Thyroid gland (tissue), 4 donors: ENCODE results near the gene SCARB1. TPM values are rescaled to one million over a fixed set of nuclear protein-coding genes. Genes with fewer than 3 reads are reported as not detected.

ENCODE experiments used
- DNase-seq, 2 donors: peaks; one replicate each; pipeline ENCODE4 v3.0.0-alpha.2; 2019
- H3K27ac ChIP-seq, 3 donors: fragments of 200-600 bp; sonication (generic); 1 replicate in 2 of 3; 2 replicates in 1 of 3; pipeline ENCODE4 v1.5.1; 2016 to 2019; ENCODE audit warnings: mild to moderate bottlenecking in 1 of 3, moderate library complexity in 1 of 3
- H3K27me3 ChIP-seq: fragments of 200-600 bp; sonication (generic); one replicate; pipeline ENCODE4 v1.5.1; 2019
- H3K36me3 ChIP-seq, 2 donors: fragments of 200-600 bp; sonication (generic); one replicate each; pipeline ENCODE4 v1.5.1; 2016 to 2019
- H3K4me1 ChIP-seq, 2 donors: fragments of 200-600 bp; sonication (generic); one replicate each; pipeline ENCODE4 v1.5.1; 2017 to 2019
- H3K4me3 ChIP-seq, 3 donors: fragments of 200-600 bp; sonication (generic); replicated peaks in 1 of 3; 1 replicate in 2 of 3; 2 replicates in 1 of 3; pipeline ENCODE4 v1.5.1; 2016; ENCODE audit warnings: mild to moderate bottlenecking in 1 of 3
- H3K9me3 ChIP-seq: fragments of 200-600 bp; sonication (generic); one replicate; pipeline ENCODE4 v1.5.1; 2017
- POLR2A ChIP-seq, 2 donors: fragments of 450-650 bp; IDR thresholded peaks; one replicate each; pipeline ENCODE4 v1.6.1; 2017; ENCODE audit warnings: antibody characterized with exemption in 2 of 2, mild to moderate bottlenecking in 2 of 2, moderate library complexity in 1 of 2
- WGBS, 2 donors: methylation state at CpG; one replicate each; pipeline ENCODE4 v1.1.5; 2017; 5-methylcytosine and 5-hydroxymethylcytosine counted together
- intact Hi-C: fragments of 100-400 bp; cut with DNase I; formaldehyde crosslinking; loops from one replicate; pipeline ENCODE4 v1.15.1; 2023
- total RNA-seq, 4 donors: library from RNA; depleted of rRNA; stranded (reverse); fragments of >200 nt; gene quantifications; one replicate each; pipeline ENCODE4 v1.2.3, GENCODE V29; 2016
- TF ChIP-seq, protein P1 (sequence below), 6 experiments: fragments of 200-600 bp in 3 of 6; fragments of 450-650 bp in 3 of 6; sonication (generic) in 3 of 6; IDR thresholded peaks; one replicate each; pipeline ENCODE4 v1.5.1; 2016 to 2019; ENCODE audit warnings: antibody characterized with exemption in 6 of 6, mild to moderate bottlenecking in 2 of 6, inconsistent platforms in 1 of 6, moderate library complexity in 1 of 6

The SCARB1 gene
- total RNA-seq, 4 donors from 2014 or later = 10.9 to 16.0 (median 15.4) TPM

DNA sequence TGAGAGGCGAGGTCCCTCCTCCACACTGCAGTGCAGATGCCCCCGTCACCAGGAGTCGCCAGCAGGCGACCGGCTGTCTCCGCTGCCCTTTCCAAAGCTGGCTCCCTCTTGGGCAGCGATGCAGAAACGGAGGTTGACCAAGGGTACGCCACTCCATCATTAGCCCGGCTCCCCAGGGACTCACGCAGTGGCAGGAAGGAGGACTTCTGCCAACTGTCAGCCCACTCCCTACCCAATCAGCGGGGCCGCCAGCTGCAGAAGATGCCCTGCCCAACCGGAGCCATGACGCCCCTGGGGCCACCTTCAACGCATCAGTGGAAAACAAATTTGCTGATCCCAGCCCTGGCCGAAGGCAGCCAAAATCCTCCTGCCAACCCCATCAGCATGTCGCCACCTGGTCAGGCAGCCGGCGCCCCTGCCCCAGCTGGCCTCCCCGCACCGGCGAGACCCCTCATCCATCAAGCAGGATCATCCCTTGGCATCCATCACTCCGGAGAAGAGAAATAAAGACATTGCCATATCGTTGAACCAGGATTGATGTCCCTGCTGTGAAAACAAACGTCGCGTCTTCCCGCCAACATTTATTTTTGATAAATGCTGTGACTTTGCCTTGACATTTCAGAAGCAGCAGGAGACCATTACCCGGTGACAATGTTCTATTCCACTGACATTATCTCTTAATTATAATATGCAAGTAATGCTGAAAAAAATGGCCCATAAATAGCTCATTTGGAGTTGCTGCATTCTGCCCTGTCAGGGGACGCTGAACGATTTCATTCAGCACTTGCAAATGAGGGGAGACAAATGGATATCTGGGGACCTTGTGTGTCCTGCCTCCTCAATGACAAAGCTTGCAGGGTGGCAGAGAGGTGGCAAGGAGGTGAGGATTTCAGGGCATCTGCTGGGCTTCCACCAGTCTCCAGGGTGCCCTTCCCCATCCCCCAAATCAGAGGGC, 105.1 kb downstream of the SCARB1 start:
- Histone ChIP-seq H3K4me1 (peaks cover 12 to 20% of the 10 kb centered on the region in 2 donors), H3K36me3 (no peaks in the 10 kb centered on the region), H3K9me3 (no peaks in the 10 kb centered on the region), H3K27ac (no peak overlapping the region), H3K4me3 (no peak overlapping the region), H3K27me3 (no peaks in the 10 kb centered on the region)
- TF ChIP-seq, protein P1, sequence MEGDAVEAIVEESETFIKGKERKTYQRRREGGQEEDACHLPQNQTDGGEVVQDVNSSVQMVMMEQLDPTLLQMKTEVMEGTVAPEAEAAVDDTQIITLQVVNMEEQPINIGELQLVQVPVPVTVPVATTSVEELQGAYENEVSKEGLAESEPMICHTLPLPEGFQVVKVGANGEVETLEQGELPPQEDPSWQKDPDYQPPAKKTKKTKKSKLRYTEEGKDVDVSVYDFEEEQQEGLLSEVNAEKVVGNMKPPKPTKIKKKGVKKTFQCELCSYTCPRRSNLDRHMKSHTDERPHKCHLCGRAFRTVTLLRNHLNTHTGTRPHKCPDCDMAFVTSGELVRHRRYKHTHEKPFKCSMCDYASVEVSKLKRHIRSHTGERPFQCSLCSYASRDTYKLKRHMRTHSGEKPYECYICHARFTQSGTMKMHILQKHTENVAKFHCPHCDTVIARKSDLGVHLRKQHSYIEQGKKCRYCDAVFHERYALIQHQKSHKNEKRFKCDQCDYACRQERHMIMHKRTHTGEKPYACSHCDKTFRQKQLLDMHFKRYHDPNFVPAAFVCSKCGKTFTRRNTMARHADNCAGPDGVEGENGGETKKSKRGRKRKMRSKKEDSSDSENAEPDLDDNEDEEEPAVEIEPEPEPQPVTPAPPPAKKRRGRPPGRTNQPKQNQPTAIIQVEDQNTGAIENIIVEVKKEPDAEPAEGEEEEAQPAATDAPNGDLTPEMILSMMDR (IDR thresholded peaks at IDR 0.05) = peak in 1 of 6 experiments; percentile 11
- no peak for TF ChIP-seq POLR2A (IDR thresholded peaks at IDR 0.05)
- 66 to 67% methylated on average over 23 to 26 of the region's 32 CpGs for WGBS, 2 donors
- peak; percentile 47 to 75 for DNase-seq
- intact Hi-C loops = no loop called here

DNA sequence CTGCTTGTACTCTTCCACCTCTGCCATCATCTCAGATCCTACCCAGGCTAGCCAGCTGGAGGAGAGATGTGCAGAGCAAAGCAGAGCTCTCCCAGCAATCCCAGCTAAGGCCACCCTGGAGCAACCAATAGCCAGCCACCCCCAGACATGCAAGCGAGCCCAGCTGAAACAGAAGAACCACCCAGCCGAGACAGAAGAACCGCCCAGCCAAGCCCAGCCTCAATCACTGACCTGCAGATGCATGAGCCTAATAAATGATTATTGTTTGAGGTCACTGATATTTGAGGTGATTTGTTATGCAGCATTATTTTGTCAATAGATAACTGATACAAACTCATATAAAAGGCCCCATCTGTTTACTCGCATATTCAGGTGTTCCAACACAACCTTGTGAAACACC, 106.3 kb downstream of the SCARB1 start:
- Histone ChIP-seq H3K4me3 (no peak overlapping the region), H3K36me3 (no peaks in the 10 kb centered on the region), H3K27me3 (no peaks in the 10 kb centered on the region), H3K4me1 (peaks cover 17 to 27% of the 10 kb centered on the region in 2 donors), H3K9me3 (no peaks in the 10 kb centered on the region), H3K27ac (no peak overlapping the region)
- TF ChIP-seq, protein P1 (IDR thresholded peaks at IDR 0.05) = no peak
- TF ChIP-seq POLR2A (IDR thresholded peaks at IDR 0.05) = no peak
- DNase-seq = no peak
- whole genome bisulfite sequencing, 2 donors = 100% methylated on average over 4 of the region's 4 CpGs
- intact Hi-C loops = no loop called here

DNA sequence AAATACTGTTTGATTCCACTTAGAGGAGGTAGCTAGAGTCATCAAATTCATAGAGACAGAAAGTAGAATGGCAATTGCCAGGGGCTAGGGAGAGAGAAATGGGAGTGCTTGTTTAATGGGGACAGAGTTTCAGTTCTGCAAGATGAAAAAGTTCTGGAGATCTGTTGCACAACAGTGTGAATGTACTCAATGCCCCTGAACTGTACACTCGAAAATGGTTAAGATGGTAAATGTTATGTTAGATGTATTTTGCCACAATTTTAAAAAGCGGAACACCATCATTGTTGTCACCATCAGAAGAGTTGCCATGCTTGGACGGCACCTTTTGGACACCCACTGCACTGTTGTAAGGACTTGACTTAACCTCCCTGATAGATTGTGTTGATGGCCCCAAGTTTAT, 106.9 kb downstream of the SCARB1 start:
- no peak overlapping the region for H3K4me3 ChIP-seq
- no peak for DNase-seq
- no peak overlapping the region for H3K27ac ChIP-seq
- peaks cover 22 to 32% of the 10 kb centered on the region in 2 donors for H3K4me1 ChIP-seq
- TF ChIP-seq, protein P1 (IDR thresholded peaks at IDR 0.05) = no peak
- TF ChIP-seq POLR2A (IDR thresholded peaks at IDR 0.05) = no peak
- no peaks in the 10 kb centered on the region for H3K9me3 ChIP-seq
- 94 to 95% methylated on average over 3 of the region's 3 CpGs for WGBS, 2 donors
- no peaks in the 10 kb centered on the region for H3K27me3 ChIP-seq
- no peaks in the 10 kb centered on the region for H3K36me3 ChIP-seq
- intact Hi-C loops = no loop called here

DNA sequence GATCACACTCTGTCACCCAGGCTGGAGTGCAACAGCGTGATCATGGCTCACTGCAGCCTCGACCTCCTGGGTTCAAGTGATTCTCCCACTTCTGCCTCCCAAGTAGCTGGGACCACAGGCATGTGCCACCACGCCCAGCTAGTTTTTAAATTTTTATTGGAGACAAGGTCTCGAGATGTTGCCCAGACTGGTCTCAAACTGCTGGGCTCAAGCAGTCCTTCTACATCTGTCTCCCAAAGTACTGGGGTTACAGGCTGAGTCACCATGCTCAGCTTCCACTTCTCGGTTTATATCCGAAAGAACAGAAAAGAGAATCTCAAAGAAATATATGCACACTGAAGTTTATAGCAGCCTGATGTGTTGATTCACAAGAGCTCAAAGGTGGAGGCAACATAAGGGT, 107.5 kb downstream of the SCARB1 start:
- no peak for DNase-seq
- TF ChIP-seq, protein P1 (IDR thresholded peaks at IDR 0.05) = no peak
- no peak for TF ChIP-seq POLR2A (IDR thresholded peaks at IDR 0.05)
- intact Hi-C loops = no loop called here
- no peaks in the 10 kb centered on the region for H3K27me3 ChIP-seq
- WGBS, 2 donors = 92 to 95% methylated on average over 5 to 6 of the region's 6 CpGs
- no peak overlapping the region for H3K4me3 ChIP-seq
- H3K9me3 ChIP-seq = no peaks in the 10 kb centered on the region
- H3K36me3 ChIP-seq = no peaks in the 10 kb centered on the region
- peaks cover 26 to 38% of the 10 kb centered on the region in 2 donors for H3K4me1 ChIP-seq
- peak overlapping the region in 2 of 3 donors; percentile 65 to 84 for H3K27ac ChIP-seq

DNA sequence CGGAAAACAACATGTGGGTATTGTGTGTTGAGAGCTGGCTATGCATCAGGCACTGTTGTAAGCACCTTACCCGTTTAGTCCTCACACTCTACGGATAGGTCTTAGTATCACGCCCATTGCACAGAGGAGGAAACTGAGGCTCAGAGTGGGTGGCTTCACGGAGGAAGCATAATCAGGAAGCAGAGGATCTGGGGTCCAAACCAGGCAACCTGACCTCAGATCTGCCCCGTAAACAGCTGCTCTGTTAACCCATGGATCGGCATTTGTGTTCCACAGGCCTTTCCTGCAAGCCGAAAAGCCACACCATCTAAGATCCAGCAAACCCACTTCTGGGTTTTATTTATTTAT, 107.9 kb downstream of the SCARB1 start:
- Histone ChIP-seq H3K36me3 (no peaks in the 10 kb centered on the region), H3K27me3 (no peaks in the 10 kb centered on the region), H3K27ac (peak overlapping the region; percentile 65 to 84 (median 79)), H3K4me1 (peaks cover 26 to 42% of the 10 kb centered on the region in 2 donors), H3K9me3 (no peaks in the 10 kb centered on the region), H3K4me3 (no peak overlapping the region)
- WGBS, 2 donors = 82 to 86% methylated on average over 8 of the region's 8 CpGs
- intact Hi-C loops = no loop called here
- no peak for TF ChIP-seq POLR2A (IDR thresholded peaks at IDR 0.05)
- TF ChIP-seq, protein P1 (IDR thresholded peaks at IDR 0.05) = no peak
- no peak for DNase-seq
